Spleen (tissue), 7 donors: ENCODE results near the gene SLC23A2.

ENCODE experiments used
- CTCF ChIP-seq, 11 experiments: fragments of 200-600 bp in 7 of 11; fragments of 450-650 bp in 4 of 11; sonication (generic) in 4 of 11; IDR thresholded peaks in 8 of 11; conservative IDR thresholded peaks in 3 of 11; 1 replicate in 7 of 11; 2 replicates in 4 of 11; pipeline versions ENCODE4 v1.4.0 to v1.8.0; 2016 to 2021; ENCODE audit warnings: antibody characterized with exemption in 11 of 11, inconsistent platforms in 4 of 11, mild to moderate bottlenecking in 1 of 11
- POLR2A ChIP-seq, 3 donors: fragments of 450-650 bp; IDR thresholded peaks; one replicate each; pipeline ENCODE4 v1.5.1; 2017; ENCODE audit warnings: antibody characterized with exemption in 3 of 3, mild to moderate bottlenecking in 1 of 3
- POLR2AphosphoS5 ChIP-seq, 3 donors: sonication (generic); formaldehyde crosslinking; IDR thresholded peaks; one replicate each; pipeline ENCODE4 v1.5.1; 2017; ENCODE audit warnings: antibody characterized with exemption in 3 of 3
- donor health status: DM: no; HTN: no; CAD: no; lungs with moderate emphysema.
- donor health status: DM: no; HTN: no; CAD: no.
- donor health status: DM: no; HTN: no; CAD: no.

DNA sequence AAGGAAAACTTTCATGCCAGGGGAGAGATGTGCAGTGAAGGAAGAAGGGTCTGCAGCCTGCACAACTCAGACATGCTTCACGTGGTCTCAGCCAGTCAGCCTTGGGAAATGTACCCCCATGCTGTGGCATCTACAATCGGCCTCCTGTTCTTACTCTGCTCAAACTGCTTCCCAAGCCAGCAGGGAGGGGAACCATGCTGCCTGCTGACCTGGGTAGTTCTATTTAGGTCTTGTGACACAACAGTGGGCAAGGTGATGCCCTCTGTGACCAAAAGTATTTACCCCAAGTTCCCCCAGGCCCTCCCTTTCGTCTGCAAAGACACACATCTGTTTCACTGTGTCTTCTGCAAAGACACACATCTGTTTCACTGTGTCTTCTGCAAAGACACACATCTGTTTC, 106.9 kb downstream of the SLC23A2 start:
- TF ChIP-seq CTCF (IDR thresholded peaks at IDR 0.05 in 8 of 11, conservative IDR thresholded peaks at IDR 0.05 in 3 of 11) (no peak), POLR2A (IDR thresholded peaks at IDR 0.05) (no peak), POLR2AphosphoS5 (IDR thresholded peaks at IDR 0.05) (no peak)
